Activated T-cell treated with anti-CD3 and anti-CD28 coated beads, Interleukin-2, amount 50 U/mL, for 72 hours (primary cell): ENCODE measurements around the gene SSTR4. TPM values are rescaled to one million over a fixed set of nuclear protein-coding genes. Genes with fewer than 3 reads are reported as not detected.

Experiments
- ATAC-seq, 2 donors: fragments of 150-1000 bp; cut with Tn5 transposase; replicated peaks in 1 of 2; 2 replicates each; pipeline ENCODE4 v1.10.0; 2021; ENCODE audit warnings: moderate library complexity in 2 of 2, mild to moderate bottlenecking in 1 of 2
- DNase-seq, 2 donors: peaks; one replicate each; pipeline ENCODE4 v3.0.0; 2021 to 2022; ENCODE audit warnings: mixed read lengths in 1 of 2
- H3K27ac Mint-ChIP-seq: one replicate; pipeline ENCODE4 v1.8.0; 2022; ENCODE audit warnings: mild to moderate bottlenecking, moderate library complexity, mixed read lengths
- H3K27me3 Mint-ChIP-seq: one replicate; pipeline ENCODE4 v1.8.0; 2022; ENCODE audit warnings: low read depth, mixed read lengths
- H3K36me3 Mint-ChIP-seq, 2 donors: one replicate each; pipeline ENCODE4 v1.8.0; 2022; ENCODE audit warnings: mixed read lengths in 2 of 2, mild to moderate bottlenecking in 1 of 2; ENCODE audit not compliant: insufficient read depth in 2 of 2
- H3K4me1 Mint-ChIP-seq: one replicate; pipeline ENCODE4 v1.8.0; 2022; ENCODE audit warnings: low read depth, mixed read lengths
- H3K4me3 Mint-ChIP-seq, 2 donors: one replicate each; pipeline ENCODE4 v1.8.0; 2022; ENCODE audit warnings: mild to moderate bottlenecking in 2 of 2, mixed read lengths in 2 of 2, moderate library complexity in 2 of 2
- H3K9me3 Mint-ChIP-seq, 2 donors: one replicate each; pipeline ENCODE4 v1.8.0; 2022; ENCODE audit warnings: mixed read lengths in 2 of 2
- total RNA-seq, 2 donors: library from RNA; stranded (reverse); gene quantifications; one replicate each; pipeline ENCODE4 v1.2.3, GENCODE V29; 2022

The SSTR4 gene
- total RNA-seq, 2 donors from 2014 or later = not detected

DNA sequence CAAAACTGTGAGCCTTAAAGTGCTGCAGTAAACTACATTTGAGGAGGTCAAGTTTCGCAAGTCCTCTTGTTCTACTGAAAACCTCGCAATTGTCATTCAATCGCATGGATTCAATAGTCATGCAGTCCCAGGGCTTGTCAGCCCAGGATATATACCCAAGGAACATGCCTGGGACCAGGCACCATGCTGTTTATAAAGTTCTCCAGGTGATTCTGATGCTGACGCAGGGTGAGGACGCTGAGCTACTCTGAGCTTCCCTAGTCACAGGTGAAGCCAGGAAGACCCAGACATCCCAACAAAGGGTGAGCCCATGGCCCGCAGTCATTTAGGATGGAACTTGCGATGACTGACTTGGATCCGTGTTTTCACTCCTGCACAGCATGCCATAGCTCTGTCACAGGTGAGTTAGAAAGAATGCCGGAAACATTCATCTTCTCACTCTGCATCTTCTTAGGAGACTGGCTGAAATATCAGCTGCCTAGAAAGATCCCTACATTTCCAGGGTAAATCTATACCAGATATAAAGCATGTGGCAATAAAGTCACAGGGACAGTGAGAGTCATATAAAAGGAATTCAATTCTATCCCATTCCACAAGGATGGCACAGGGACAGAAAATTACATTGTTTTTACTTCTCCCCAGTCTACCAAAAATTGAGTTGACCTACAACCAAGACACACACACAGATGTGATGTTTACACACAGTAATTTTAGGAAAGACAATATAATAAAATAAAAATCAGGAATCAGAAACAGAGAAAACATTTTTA is 27.0 kb upstream of the SSTR4 start:
- DNase-seq (no peak), ATAC-seq (no peak)
- Mint-ChIP-seq H3K27ac (no peak overlapping the region), H3K4me1 (no peaks in the 10 kb centered on the region), H3K4me3 (no peak overlapping the region), H3K36me3 (no peaks in the 10 kb centered on the region), H3K27me3 (peaks cover 6% of the 10 kb centered on the region), H3K9me3 (no peaks in the 10 kb centered on the region)

- ATAC-seq (no peak), DNase-seq (no peak)
- Mint-ChIP-seq H3K27ac (no peak overlapping the region), H3K9me3 (no peaks in the 10 kb centered on the region), H3K36me3 (no peaks in the 10 kb centered on the region), H3K27me3 (peaks cover 6% of the 10 kb centered on the region), H3K4me1 (no peaks in the 10 kb centered on the region), H3K4me3 (no peak overlapping the region)
These were observed 26.4 kb upstream of the SSTR4 start for GRCh38 chr20:23008667-23009066.

GRCh38 chr20:23009636-23010035 is 25.5 kb upstream of the SSTR4 start:
- ATAC-seq (no peak), DNase-seq (no peak)
- Mint-ChIP-seq H3K27ac (no peak overlapping the region), H3K9me3 (no peaks in the 10 kb centered on the region), H3K4me1 (no peaks in the 10 kb centered on the region), H3K36me3 (no peaks in the 10 kb centered on the region), H3K4me3 (no peak overlapping the region), H3K27me3 (peaks cover 3% of the 10 kb centered on the region)

DNA sequence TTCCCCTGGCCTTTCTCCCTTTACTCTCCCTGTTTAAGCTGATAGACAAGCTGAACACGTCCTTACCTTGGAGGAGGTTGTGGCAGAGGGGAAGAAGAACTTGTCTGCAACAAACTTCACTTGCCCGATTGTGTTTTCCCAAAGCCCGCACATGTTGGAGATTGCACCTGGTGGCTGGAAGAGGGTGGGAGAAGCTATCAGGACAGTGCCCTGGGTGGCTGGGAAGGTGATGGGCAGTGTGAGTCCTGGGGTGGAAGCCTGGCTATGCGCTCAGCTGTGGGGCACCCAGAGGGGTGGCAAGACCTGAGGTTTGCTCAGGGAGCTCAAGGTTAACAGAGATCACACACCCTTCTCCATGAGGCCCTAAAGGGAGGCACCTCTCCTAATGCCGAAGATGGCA is 25.0 kb upstream of the SSTR4 start:
- Mint-ChIP-seq H3K27me3 (no peaks in the 10 kb centered on the region), H3K9me3 (no peaks in the 10 kb centered on the region), H3K4me1 (no peaks in the 10 kb centered on the region), H3K36me3 (no peaks in the 10 kb centered on the region), H3K27ac (no peak overlapping the region), H3K4me3 (no peak overlapping the region)
- no peak for DNase-seq
- ATAC-seq = no peak

DNA sequence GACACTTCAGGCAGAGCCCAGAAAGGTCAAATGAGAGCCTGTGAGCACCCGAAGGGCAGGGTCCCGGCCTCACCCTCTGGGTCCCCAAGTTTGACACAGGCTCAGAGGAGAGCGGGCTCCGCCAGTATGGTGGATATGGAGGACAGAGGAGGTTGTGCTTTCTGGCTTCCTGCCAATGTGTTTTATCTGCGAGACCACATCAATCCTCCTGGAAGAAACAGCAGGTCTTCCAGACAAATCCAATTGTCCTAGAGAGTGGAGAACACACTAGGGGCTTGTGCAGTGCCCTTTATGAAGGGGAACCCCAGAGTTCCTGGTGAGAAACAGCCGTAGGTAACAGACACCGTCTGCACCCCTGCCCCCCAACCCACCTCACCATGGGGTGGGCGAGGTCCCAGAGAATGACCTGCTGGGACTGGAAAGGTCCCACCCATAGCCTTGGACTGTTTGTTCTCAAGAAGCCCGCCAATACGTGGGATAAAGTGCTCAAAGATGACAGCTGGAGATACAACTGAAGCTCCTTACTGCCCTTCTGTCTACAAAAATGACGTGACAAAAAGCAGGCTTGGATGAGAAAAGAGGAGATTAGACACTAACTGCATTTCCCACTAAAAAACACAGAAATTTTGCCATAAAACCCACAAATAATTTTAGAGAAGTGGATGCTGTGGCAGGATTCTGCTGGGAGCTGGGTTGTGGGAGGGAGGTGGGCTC is 23.9 kb upstream of the SSTR4 start:
- Mint-ChIP-seq H3K27ac (no peak overlapping the region), H3K27me3 (no peaks in the 10 kb centered on the region), H3K4me1 (no peaks in the 10 kb centered on the region), H3K4me3 (no peak overlapping the region), H3K36me3 (no peaks in the 10 kb centered on the region), H3K9me3 (no peaks in the 10 kb centered on the region)
- DNase-seq (no peak), ATAC-seq (no peak)

GRCh38 chr20:23013429-23013828 is 21.7 kb upstream of the SSTR4 start:
- DNase-seq (no peak), ATAC-seq (no peak)
- Mint-ChIP-seq H3K36me3 (no peaks in the 10 kb centered on the region), H3K4me3 (no peak overlapping the region), H3K27me3 (no peaks in the 10 kb centered on the region), H3K9me3 (no peaks in the 10 kb centered on the region), H3K27ac (no peak overlapping the region), H3K4me1 (no peaks in the 10 kb centered on the region)

- DNase-seq (no peak), ATAC-seq (no peak)
- H3K9me3 Mint-ChIP-seq = no peaks in the 10 kb centered on the region
- H3K36me3 Mint-ChIP-seq = no peaks in the 10 kb centered on the region
- H3K4me3 Mint-ChIP-seq = no peak overlapping the region
- H3K27me3 Mint-ChIP-seq = no peaks in the 10 kb centered on the region
- H3K27ac Mint-ChIP-seq = no peak overlapping the region
- no peaks in the 10 kb centered on the region for H3K4me1 Mint-ChIP-seq
These were observed 17.6 kb upstream of the SSTR4 start for GRCh38 chr20:23017516-23017915.

GRCh38 chr20:23018432-23018831 is 16.7 kb upstream of the SSTR4 start:
- ATAC-seq = no peak
- no peak for DNase-seq
- Mint-ChIP-seq H3K4me3 (no peak overlapping the region), H3K9me3 (no peaks in the 10 kb centered on the region), H3K36me3 (no peaks in the 10 kb centered on the region), H3K27me3 (no peaks in the 10 kb centered on the region), H3K4me1 (no peaks in the 10 kb centered on the region), H3K27ac (no peak overlapping the region)

- H3K4me3 Mint-ChIP-seq = no peak overlapping the region
These were observed 16.2 kb upstream of the SSTR4 start for GRCh38 chr20:23018941-23019340.

DNA sequence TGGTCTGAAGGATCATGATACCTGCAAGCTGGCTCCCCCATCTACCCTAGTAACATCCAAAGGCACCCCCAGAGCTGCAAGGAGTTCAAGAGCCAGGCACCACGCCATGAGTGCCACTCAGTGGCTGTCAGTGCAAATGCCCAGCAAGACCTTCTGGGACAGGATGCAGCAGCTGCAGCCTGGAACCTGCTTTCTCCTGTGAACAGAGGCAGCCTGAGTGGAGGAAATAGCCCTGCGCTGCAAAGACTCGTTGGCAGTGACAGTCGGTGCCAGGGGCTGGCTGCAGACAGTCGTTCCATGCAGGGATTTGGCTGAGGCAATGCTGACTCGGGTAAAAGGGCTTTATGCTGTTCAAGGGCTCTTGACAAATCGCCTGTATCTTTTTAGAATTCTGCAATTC is 15.7 kb upstream of the SSTR4 start:
- Mint-ChIP-seq H3K27ac (no peak overlapping the region), H3K4me1 (no peaks in the 10 kb centered on the region), H3K4me3 (no peak overlapping the region), H3K36me3 (no peaks in the 10 kb centered on the region), H3K9me3 (no peaks in the 10 kb centered on the region), H3K27me3 (no peaks in the 10 kb centered on the region)
- ATAC-seq = no peak
- no peak for DNase-seq

More at GRCh38 chr20:23018941-23019340, 16.2 kb upstream of the SSTR4 start:
- ATAC-seq = no peak
- no peaks in the 10 kb centered on the region for H3K36me3 Mint-ChIP-seq
- no peaks in the 10 kb centered on the region for H3K9me3 Mint-ChIP-seq
- no peaks in the 10 kb centered on the region for H3K4me1 Mint-ChIP-seq
- no peaks in the 10 kb centered on the region for H3K27me3 Mint-ChIP-seq
- H3K27ac Mint-ChIP-seq = no peak overlapping the region
- no peak for DNase-seq

GRCh38 chr20:23020230-23021018 is 14.7 kb upstream of the SSTR4 start:
- no peak for DNase-seq
- no peak for ATAC-seq
- H3K27me3 Mint-ChIP-seq = no peaks in the 10 kb centered on the region
- H3K4me1 Mint-ChIP-seq = no peaks in the 10 kb centered on the region
- no peak overlapping the region for H3K4me3 Mint-ChIP-seq
- H3K9me3 Mint-ChIP-seq = no peaks in the 10 kb centered on the region
- H3K36me3 Mint-ChIP-seq = no peaks in the 10 kb centered on the region
- no peak overlapping the region for H3K27ac Mint-ChIP-seq

GRCh38 chr20:23021541-23021940 is 13.6 kb upstream of the SSTR4 start:
- no peaks in the 10 kb centered on the region for H3K4me1 Mint-ChIP-seq
- no peaks in the 10 kb centered on the region for H3K36me3 Mint-ChIP-seq
- H3K27me3 Mint-ChIP-seq = no peaks in the 10 kb centered on the region
- no peak overlapping the region for H3K27ac Mint-ChIP-seq
- no peak overlapping the region for H3K4me3 Mint-ChIP-seq
- no peak for ATAC-seq
- DNase-seq = no peak
- H3K9me3 Mint-ChIP-seq = no peaks in the 10 kb centered on the region

GRCh38 chr20:23021951-23022350 is 13.2 kb upstream of the SSTR4 start:
- H3K9me3 Mint-ChIP-seq = no peaks in the 10 kb centered on the region
- H3K4me1 Mint-ChIP-seq = no peaks in the 10 kb centered on the region
- no peak overlapping the region for H3K4me3 Mint-ChIP-seq
- no peak for DNase-seq
- no peak overlapping the region for H3K27ac Mint-ChIP-seq
- no peaks in the 10 kb centered on the region for H3K27me3 Mint-ChIP-seq
- no peaks in the 10 kb centered on the region for H3K36me3 Mint-ChIP-seq
- ATAC-seq = no peak
